Measurements from ENCODE around the gene GPS1.
A peak's percentile ranks its signal among the peaks of the same experiment; 100 is the strongest.

Gene GPS1

DNA sequence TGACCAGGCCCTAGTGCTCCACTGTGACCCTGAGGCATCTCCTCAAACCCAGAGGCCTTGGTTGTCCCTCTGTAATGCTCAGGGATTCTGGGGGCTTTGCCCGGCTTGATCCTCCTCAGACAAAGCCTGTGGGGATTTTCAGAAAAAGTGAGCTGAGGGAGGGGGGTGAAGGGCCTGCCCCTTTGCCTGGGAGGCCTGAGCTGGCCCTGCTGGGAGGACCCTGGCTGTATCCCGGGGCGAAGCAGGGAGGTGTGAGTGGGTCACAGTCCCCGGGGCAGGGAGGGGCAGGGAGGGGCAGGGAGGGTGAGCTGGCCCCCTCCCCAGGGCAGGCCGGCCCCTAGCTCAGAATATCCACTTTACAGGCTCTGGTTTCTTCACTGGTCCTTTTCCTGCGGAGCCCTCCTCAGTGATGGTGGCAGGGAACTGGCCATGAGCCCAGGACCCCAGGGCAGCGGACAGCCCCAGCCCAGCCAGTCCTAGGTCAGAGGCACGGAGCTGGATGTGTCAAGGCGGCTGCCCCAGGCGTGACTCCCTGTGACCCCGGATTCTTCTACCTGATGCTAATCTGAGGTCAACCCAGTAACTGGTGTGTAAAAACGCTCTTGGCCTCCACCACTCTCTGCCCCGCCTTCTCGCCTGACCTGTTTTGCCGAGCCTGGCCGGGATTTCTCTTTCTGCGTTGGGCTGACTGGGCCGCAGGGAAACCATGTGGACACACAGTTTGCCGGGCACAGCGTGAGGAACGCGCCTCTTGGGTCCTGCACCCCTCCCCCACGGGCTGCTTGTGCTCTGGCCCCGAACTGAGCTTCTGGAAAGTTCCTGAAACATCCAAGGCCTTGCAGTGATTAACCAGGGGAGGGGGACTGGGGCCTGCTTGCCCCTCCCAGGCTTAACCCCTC is 52.1 kb downstream of the GPS1 start:
- no peak for DNase-seq (ENCODE audit: low spot score)

DNA sequence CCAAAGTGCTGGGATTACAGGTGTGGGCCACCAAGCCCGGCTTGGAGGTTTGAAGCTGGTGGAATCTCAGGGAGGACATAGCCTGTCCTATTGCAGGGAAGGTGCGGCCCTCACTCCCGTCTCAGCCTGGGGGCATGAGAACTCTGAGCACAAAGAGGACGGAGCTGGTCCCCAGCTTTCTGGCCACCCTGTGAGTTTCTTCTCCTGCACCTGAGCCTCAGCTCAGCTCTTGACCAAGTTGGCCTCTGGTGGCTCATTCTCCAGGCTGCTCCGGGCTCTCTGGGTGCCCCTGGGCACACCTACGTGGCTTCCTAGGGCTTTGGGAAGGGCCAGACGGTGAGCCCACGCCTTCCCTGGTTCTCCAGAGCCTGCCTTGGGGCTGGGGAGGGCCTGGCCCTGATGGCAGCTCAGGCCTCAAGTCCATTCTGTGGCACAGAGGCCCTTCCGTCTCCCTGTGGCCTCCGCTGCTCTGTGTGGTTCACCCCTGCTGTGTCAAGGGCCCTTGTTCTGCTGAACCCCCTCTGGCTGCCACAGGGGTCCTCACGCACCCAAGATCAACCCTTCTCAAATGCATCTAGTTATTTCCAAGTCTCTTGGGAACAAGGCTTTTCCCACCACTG is 53.2 kb downstream of the GPS1 start:
- DNase-seq (ENCODE audit: low spot score), result no peak

DNA sequence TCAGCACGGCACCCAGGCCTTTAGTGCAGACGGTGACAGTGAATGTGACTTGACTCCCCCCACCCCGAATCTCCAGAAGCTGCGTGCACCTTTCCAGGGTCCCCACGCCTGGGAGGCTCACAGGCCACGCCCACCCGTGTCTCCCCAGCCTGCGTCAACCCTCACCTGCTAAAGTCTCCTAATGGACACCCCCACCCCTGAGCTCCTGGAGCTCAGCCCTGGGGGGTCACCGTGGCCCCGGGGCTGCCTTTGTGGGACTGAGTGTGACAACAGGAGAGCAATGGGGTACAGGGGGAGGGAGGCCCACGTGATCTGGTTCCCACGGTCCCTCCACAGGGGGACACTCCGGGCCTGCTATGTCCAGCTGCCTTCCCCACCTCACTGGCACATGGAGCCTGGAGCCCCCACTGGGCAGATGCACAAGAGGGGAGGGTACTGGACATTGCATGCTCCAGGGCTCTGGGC is 53.8 kb downstream of the GPS1 start:
- DNase-seq (ENCODE audit: low spot score), result no peak

DNA sequence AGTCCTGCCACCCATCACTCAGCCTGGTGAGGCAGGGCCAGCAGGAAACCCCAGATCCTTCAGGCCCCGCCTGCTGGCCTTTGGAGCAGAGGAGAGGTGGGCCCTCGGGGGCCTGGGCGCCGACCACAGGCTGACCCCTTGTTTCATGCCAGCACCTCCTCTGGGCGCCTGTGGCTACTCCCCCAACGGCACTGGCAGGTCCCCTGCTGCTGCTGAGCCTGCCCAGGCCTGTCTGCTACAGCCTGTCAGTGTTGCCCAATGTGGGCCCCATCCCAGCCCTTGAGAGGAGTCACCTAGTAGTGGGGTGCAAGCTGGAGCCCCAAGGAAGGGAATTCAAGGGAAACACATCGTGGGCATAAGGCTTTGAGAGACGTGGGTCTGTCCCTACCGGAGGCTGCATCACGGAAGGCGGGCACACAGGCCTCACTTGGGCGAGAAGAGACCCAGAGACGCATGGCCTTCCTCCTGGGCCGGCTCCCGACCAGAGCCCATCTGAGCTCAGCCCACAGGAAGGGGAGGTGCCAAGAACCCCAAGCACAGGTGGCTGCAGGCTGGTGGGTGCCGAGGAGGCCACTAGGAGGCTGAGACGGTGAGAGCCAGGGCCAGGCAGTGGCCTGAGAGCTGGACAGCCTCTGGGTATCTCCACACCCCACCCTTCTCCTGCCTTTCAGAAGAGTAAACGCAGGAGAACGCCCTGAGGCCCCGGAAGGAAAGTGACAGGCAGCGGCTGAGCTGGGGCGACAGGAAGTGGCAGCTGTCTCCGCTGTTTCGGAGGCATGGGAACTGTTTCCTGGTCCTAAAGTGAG is 54.4 kb downstream of the GPS1 start:
- peak; percentile 80 for DNase-seq (ENCODE audit: low spot score)

DNA sequence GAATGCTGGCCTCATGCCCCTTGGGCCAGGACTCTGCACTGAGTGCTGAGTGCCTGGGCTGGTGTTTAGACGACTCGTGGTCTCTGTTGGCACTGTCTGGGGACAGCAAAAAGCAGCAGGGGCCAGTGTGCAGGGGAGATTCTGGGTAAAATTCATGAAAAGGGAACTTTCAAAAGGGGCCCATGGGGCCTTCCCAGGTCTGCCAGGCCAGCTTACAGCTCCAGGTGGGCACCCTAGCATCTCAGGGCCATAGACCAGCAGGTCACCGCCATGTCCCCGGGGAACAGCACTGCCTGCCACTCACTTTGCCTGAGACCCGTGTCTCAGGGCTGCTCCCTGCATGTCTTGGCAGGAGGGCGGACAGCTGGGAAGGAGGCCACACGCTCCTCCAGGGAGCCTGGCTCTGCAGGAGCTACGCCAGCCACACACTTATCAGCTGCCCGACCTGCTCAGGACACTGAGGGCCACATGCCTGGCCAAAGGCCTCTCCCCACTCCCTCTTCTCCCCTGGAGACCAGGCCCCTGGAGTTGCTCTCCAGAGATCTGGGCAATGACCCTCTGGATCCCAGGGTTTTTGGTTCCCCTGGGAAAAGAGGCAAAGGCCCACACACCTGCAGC is 55.1 kb downstream of the GPS1 start:
- no peak for DNase-seq (ENCODE audit: low spot score)

All from HuH-7 (cell line).